ENCODE measurements around the gene UROS.

UROS gene

GRCh38 chr10:125846894-125847293, 23.8 kb upstream of the UROS start:
- TF ChIP-seq CTCF (conservative IDR thresholded peaks at IDR 0.05; ENCODE audit: control insufficient read depth, insufficient read depth, low read depth, low read length) = no peak
- no peak for DNase-seq (ENCODE audit: low read depth)
- H3K4me3 ChIP-seq (ENCODE audit: control insufficient read depth, low read depth, low read length) = no peak overlapping the region

- DNase-seq (ENCODE audit: low read depth) = no peak
- no peak for TF ChIP-seq CTCF (conservative IDR thresholded peaks at IDR 0.05; ENCODE audit: control insufficient read depth, insufficient read depth, low read depth, low read length)
Measured at GRCh38 chr10:125845617-125846016, 22.6 kb upstream of the UROS start.

DNA sequence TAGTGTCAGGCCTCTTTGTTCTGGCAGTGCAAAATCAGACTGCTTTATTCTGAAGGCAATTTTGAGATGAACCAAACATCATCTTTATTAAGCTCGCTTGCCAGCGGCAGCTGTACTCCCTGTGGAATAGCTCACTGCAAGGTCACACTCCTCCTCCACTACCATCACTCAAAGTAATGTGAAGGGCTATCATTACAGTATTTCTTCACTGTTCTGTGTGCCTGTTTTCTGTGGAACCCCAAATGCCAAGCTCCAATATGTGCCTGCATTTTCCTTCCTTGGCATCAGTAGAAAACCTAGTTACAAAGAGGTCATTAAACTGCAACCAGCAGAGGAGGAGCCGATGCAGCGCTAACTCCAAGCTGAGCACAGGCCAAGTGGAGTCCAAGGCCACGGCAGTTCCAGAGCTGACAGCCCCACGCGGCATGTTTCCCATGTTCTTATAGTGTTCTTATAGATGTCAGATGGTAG, 21.7 kb upstream of the UROS start:
- H3K4me3 ChIP-seq (ENCODE audit: control insufficient read depth, low read depth, low read length) = no peak overlapping the region
- TF ChIP-seq CTCF (conservative IDR thresholded peaks at IDR 0.05; ENCODE audit: control insufficient read depth, insufficient read depth, low read depth, low read length) = no peak
- no peak for DNase-seq (ENCODE audit: low read depth)

More at GRCh38 chr10:125845617-125846016, 22.6 kb upstream of the UROS start:
- H3K4me3 ChIP-seq (ENCODE audit: control insufficient read depth, low read depth, low read length) = no peak overlapping the region

DNA sequence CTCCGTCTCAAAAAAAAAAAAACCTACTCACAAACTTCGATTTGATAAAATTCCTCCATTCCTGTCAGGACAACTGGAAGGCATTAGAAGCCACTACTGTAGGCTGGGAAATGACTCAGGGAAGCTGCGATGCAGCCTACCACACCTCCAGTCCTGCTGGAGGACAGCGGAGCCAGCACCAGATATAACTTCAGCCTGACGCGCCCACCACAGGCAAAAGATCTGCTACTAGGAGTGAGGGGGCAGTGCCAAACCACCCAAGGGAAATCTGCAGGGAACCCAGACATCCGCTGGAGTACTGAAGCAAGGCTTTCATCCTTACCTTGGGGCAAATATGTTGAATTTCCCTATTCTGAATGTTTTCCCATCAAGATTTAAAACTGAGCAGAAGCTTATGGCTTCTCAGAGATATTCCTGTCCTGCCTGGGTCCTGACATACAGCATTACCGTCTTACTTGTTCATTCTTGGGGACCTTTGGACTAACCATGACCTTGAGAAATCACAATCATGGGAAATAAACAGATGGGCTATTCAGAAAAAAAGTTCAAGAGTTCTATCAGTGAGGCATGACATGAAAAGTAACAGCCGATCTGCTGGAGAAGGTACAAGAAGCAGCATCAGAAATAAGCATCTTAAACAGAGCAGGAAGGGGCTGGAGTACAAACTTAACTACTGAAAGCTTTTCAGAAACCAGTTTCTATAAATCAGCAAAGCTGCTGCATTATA, 20.7 kb upstream of the UROS start:
- no peak for DNase-seq (ENCODE audit: low read depth)
- H3K4me3 ChIP-seq (ENCODE audit: control insufficient read depth, low read depth, low read length) = no peak overlapping the region
- TF ChIP-seq CTCF (conservative IDR thresholded peaks at IDR 0.05; ENCODE audit: control insufficient read depth, insufficient read depth, low read depth, low read length) = no peak

- peak; percentile 36 for DNase-seq (ENCODE audit: low read depth)
- no peak for TF ChIP-seq CTCF (conservative IDR thresholded peaks at IDR 0.05; ENCODE audit: control insufficient read depth, insufficient read depth, low read depth, low read length)
Measured at GRCh38 chr10:125840955-125841354, 17.9 kb upstream of the UROS start.

GRCh38 chr10:125840406-125840805, 17.3 kb upstream of the UROS start:
- DNase-seq (ENCODE audit: low read depth) = no peak
- no peak overlapping the region for H3K4me3 ChIP-seq (ENCODE audit: control insufficient read depth, low read depth, low read length)
- TF ChIP-seq CTCF (conservative IDR thresholded peaks at IDR 0.05; ENCODE audit: control insufficient read depth, insufficient read depth, low read depth, low read length) = no peak

More at GRCh38 chr10:125840955-125841354, 17.9 kb upstream of the UROS start:
- no peak overlapping the region for H3K4me3 ChIP-seq (ENCODE audit: control insufficient read depth, low read depth, low read length)

All from fibroblast of mammary gland (primary cell).